OCI-LY3 (cell line): Measurements from ENCODE around the gene ALDH3A1.

Source experiments
- H2AFZ ChIP-seq: fragments of 200-600, 300-600 bp; shearing (Covaris generic); 2 replicates; pipeline ENCODE4 v1.6.0; 2014; ENCODE audit warnings: antibody characterized with exemption, low read depth, low read length
- H3K27ac ChIP-seq: fragments of 200-600, 300-600 bp; sonication (generic); 2 replicates; pipeline ENCODE4 v1.5.1; 2014; ENCODE audit warnings: mild to moderate bottlenecking, low read length, moderate library complexity, mixed read lengths
- H3K27me3 ChIP-seq: fragments of 200-600, 300-600 bp; sonication (generic); 2 replicates; pipeline ENCODE4 v1.6.1; 2014; ENCODE audit warnings: low read depth, low read length, mixed read lengths
- H3K36me3 ChIP-seq: fragments of 200-600, 300-600 bp; sonication (generic); replicated peaks from 2 replicates; pipeline ENCODE3; 2014; ENCODE audit warnings: low read depth, low read length, mixed read lengths
- H3K4me1 ChIP-seq: fragments of 300-600, 200-600 bp; sonication (generic); 2 replicates; pipeline ENCODE4 v1.6.1; 2014; ENCODE audit warnings: low read length, mixed read lengths
- H3K4me2 ChIP-seq: fragments of 200-600, 300-600 bp; sonication (generic); 2 replicates; pipeline ENCODE4 v1.6.1; 2014; ENCODE audit warnings: low read length, mixed read lengths
- H3K4me3 ChIP-seq: fragments of 300-600, 200-600 bp; sonication (generic); 2 replicates; pipeline ENCODE4 v1.5.1; 2014; ENCODE audit warnings: antibody characterized with exemption, mild to moderate bottlenecking, low read length, moderate library complexity
- H3K79me2 ChIP-seq: fragments of 300-600, 200-600 bp; shearing (Covaris generic); 2 replicates; pipeline ENCODE4 v1.6.1; 2014; ENCODE audit warnings: mild to moderate bottlenecking, low read length, mixed read lengths
- H3K9ac ChIP-seq: fragments of 300-600, 200-600 bp; shearing (Covaris generic); 2 replicates; pipeline ENCODE4 v1.6.0; 2014; ENCODE audit warnings: mild to moderate bottlenecking, low read length, moderate library complexity
- H3K9me3 ChIP-seq: fragments of 200-600, 300-600 bp; shearing (Covaris generic); 2 replicates; pipeline ENCODE4 v1.6.1; 2014; ENCODE audit warnings: low read length, mixed read lengths; ENCODE audit not compliant: insufficient read depth
- H4K20me1 ChIP-seq: fragments of 200-600, 300-600 bp; sonication (generic); 2 replicates; pipeline ENCODE4 v1.6.1; 2016; ENCODE audit warnings: low read length, mixed read lengths; ENCODE audit not compliant: insufficient read depth
- EZH2phosphoT487 ChIP-seq: fragments of 200-600 bp; shearing (Covaris generic); IDR thresholded peaks from 2 replicates; pipeline ENCODE4 v1.6.1; 2018; ENCODE audit warnings: antibody characterized with exemption, mixed run types, low read depth
- TF ChIP-seq, protein P1 (sequence below): fragments of 200-600, 300-600 bp; sonication (generic); IDR thresholded peaks from 2 replicates; pipeline ENCODE4 v1.5.1; 2014; ENCODE audit warnings: antibody characterized with exemption, low read length, low read depth

ALDH3A1 gene

DNA sequence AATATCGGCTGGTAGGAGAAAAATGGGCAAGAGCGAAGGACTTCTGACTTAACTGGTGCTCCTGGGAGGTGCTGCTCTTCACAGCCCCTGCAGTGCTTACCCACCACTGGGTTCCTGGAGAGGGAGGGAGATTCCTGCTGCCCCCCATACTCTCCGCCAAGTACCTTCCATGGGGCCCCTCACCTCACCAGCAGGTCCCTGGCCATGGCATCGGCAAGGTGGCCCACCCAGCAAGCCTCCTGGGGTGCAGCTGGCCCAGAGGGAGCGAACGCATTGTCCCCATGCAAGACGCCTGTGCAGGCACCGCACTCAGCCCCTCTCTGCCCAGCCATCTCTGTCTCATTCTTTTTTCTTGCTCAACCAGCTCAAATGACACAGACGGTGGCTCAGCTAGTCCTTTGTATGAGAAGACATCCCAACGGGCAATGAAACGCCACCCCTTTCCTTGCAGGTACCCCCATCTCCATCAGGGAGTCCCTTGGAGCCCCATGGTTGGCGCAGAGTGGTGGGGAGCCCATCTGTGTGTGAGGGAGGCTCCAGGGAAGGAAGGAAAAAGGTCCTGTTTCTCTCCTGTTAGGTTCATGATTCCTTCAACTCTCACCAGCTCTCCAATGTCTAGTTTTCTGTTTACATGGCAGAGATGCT, 9.6 kb upstream of the ALDH3A1 start:
- TF ChIP-seq EZH2phosphoT487 = no peak
- TF ChIP-seq, protein P1, sequence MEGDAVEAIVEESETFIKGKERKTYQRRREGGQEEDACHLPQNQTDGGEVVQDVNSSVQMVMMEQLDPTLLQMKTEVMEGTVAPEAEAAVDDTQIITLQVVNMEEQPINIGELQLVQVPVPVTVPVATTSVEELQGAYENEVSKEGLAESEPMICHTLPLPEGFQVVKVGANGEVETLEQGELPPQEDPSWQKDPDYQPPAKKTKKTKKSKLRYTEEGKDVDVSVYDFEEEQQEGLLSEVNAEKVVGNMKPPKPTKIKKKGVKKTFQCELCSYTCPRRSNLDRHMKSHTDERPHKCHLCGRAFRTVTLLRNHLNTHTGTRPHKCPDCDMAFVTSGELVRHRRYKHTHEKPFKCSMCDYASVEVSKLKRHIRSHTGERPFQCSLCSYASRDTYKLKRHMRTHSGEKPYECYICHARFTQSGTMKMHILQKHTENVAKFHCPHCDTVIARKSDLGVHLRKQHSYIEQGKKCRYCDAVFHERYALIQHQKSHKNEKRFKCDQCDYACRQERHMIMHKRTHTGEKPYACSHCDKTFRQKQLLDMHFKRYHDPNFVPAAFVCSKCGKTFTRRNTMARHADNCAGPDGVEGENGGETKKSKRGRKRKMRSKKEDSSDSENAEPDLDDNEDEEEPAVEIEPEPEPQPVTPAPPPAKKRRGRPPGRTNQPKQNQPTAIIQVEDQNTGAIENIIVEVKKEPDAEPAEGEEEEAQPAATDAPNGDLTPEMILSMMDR = no peak
- Histone ChIP-seq H4K20me1 (no peaks in the 10 kb centered on the region), H2AFZ (no peak overlapping the region), H3K4me2 (no peak overlapping the region), H3K9me3 (no peaks in the 10 kb centered on the region), H3K27ac (no peak overlapping the region), H3K4me1 (peaks cover 45% of the 10 kb centered on the region), H3K36me3 (no peaks in the 10 kb centered on the region), H3K79me2 (no peaks in the 10 kb centered on the region), H3K9ac (no peak overlapping the region), H3K27me3 (no peaks in the 10 kb centered on the region), H3K4me3 (no peak overlapping the region)

DNA sequence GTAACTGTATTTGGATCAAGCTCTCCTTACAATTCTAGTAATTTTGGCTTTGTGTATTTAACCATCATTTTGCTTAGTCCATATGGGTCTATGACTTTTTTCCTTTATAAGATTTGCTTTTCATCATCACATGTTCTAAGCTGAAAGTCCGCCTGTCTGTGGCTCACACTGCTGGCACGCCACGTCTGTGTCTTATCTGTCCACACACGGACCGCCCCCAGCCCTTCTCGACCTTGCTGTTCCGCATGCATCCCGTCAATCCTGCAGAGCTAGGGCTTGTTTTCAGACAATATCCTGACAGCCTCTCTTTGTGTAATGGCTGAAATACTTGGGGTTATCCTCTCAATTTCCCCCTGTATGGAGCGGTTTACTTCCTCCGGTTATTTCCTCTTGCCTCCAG, 8.4 kb upstream of the ALDH3A1 start:
- Histone ChIP-seq H3K27me3 (no peaks in the 10 kb centered on the region), H3K4me2 (peak overlapping the region; percentile 72), H4K20me1 (no peaks in the 10 kb centered on the region), H3K4me3 (0 out of 2 replicates have a peak overlapping the region, but pooled peaks have one; percentile 9), H3K79me2 (no peaks in the 10 kb centered on the region), H3K4me1 (peaks cover 43% of the 10 kb centered on the region), H3K9me3 (no peaks in the 10 kb centered on the region), H3K27ac (peak overlapping the region; percentile 97), H2AFZ (no peak overlapping the region), H3K36me3 (no peaks in the 10 kb centered on the region), H3K9ac (peak overlapping the region; percentile 64; the same call in 1 of the 2 replicates)
- TF ChIP-seq EZH2phosphoT487 = no peak
- TF ChIP-seq, protein P1 = no peak

DNA sequence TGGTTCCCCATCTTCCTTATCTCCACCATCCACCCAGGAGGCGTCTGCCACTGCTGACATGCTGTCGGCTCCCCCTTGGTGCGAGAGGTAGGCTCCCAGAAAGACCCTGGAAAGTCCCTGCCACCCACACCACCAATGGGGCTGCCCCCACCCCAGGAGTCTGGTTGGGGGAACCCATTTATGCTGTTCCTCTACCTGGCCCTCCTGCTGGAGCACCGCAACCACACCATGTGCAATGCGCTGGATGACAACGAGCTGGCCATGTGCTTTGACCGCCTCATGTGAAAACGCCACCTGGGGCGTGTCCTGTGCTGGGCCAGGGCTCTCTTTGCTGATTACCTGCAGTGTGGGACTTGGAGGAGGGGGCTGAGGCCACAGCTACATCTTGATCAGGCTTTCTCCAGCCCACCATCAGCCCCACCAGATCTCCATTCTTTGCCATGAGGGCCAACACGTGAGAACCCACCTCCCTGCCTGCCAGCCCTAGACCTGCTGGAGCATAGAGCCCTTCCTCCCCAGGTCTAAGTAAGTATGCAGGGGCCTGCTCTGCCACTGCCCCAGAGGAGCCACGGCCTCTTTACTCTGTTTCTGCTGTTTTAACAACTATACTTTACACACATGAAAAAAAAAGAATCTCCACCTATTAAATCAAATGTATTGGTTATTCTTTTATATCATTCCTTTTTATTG, 7.9 kb upstream of the ALDH3A1 start:
- Histone ChIP-seq H3K9ac (peak overlapping the region; percentile 68), H3K4me3 (peak overlapping the region; percentile 9; the same call in 1 of the 2 replicates), H4K20me1 (no peaks in the 10 kb centered on the region), H3K36me3 (no peaks in the 10 kb centered on the region), H3K27ac (peak overlapping the region; percentile 97), H3K4me1 (peaks cover 43% of the 10 kb centered on the region), H3K4me2 (peak overlapping the region; percentile 72), H3K9me3 (no peaks in the 10 kb centered on the region), H3K27me3 (no peaks in the 10 kb centered on the region), H3K79me2 (no peaks in the 10 kb centered on the region), H2AFZ (no peak overlapping the region)
- TF ChIP-seq EZH2phosphoT487 = no peak
- TF ChIP-seq, protein P1 = no peak

DNA sequence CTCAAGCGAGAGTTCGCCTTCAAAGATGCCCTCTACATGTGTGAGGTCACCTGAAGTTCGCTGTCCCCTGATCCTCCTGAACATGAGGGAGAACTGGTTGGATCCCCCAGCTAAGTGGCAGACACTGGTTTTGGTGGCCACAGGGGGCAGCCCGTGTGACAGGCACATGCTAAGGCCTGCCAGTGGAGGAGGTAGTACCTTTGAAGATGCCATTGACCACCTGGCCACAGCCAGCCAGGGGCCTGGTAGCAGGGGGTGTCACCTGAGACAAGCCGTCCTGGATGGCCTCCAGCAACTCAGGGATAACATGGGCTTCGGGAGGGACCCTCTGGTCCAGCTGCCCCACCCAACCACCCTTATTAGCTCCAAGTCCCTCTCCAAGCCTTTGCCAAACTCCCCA, 7.3 kb upstream of the ALDH3A1 start:
- no peaks in the 10 kb centered on the region for H3K79me2 ChIP-seq
- peaks cover 43% of the 10 kb centered on the region for H3K4me1 ChIP-seq
- peak overlapping the region; percentile 97 for H3K27ac ChIP-seq
- H4K20me1 ChIP-seq = no peaks in the 10 kb centered on the region
- H3K27me3 ChIP-seq = no peaks in the 10 kb centered on the region
- peak overlapping the region; percentile 72 for H3K4me2 ChIP-seq
- no peaks in the 10 kb centered on the region for H3K36me3 ChIP-seq
- H2AFZ ChIP-seq = no peak overlapping the region
- no peaks in the 10 kb centered on the region for H3K9me3 ChIP-seq
- peak overlapping the region; percentile 68 for H3K9ac ChIP-seq
- H3K4me3 ChIP-seq = peak overlapping the region; percentile 49; the same call in 1 of the 2 replicates
- no peak for TF ChIP-seq EZH2phosphoT487
- TF ChIP-seq, protein P1 = no peak
